ENCODE results near the gene FASLG.

The FASLG gene

GRCh38 chr1:172647987-172648386 is 10.9 kb upstream of the FASLG start:
- no peak for DNase-seq

DNA sequence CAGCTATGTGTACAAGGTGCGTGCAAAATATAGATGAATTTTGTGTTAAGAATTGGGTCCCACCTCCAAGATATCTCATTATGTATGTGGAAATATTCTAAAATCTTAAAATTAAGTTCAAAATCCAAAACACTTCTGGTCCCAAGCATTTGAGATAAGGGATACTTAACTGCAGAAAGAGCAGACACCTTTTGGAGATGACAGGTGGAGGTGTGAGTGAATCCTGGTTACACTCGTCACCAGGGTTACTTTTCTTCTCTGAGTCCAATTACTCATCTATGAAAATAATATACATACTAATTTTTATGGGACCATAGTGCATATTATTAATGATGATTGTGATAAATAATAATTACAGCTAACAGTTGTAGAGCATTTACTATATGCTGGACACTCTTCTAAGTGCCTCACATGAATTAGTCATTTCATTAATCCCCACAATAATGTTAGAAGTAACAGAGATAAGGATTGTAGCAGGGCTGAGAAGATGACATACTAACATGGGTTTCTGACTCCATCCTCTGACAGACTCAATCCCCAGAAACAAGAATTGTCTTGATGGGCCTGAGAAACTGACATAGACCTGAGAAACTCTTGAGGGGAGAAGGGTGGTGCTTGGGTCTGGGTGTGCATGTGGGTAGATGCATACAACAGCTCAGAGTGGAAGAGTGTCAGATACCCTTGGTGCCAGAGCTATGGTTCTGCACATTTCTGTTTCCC is 8.3 kb upstream of the FASLG start:
- no peak for DNase-seq

DNA sequence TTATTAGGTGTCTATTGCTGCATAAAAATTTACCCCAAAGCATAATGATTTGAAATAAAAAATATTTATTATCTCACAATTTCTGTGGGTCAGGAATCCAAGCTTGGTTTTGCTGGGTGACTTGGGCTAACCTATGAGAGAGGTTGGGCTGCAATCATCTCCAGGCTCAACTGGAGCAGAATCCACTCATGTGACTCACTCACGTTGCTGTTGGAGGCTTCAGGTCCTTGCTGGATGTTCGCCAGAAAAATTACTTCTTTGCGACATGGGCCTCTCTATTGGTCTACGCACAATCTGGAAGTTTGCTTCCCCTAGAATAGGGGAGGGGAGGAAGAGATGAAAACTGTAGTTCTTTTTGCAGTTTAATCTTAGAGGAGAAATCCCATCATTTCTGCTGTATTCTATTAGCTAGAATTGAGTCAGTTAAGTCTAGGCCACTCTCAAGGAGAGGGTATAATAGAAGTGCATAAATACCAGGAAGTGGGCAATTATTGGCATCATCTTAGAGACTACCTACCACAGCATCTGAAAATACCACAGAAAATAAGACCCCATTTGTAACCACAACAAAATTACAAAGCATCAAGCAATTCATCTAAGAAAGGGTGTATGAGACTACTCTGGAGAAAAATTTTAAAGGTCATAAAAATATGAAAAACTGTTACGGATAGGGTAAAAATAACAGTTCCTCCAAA is 5.7 kb upstream of the FASLG start:
- no peak for DNase-seq

GRCh38 chr1:172654535-172654934 is 4.4 kb upstream of the FASLG start:
- no peak for DNase-seq

- no peak for DNase-seq
These were observed 2.3 kb upstream of the FASLG start for GRCh38 chr1:172656576-172656975.

- no peak for DNase-seq
These were observed 1.3 kb upstream of the FASLG start for GRCh38 chr1:172657586-172657985.

DNA sequence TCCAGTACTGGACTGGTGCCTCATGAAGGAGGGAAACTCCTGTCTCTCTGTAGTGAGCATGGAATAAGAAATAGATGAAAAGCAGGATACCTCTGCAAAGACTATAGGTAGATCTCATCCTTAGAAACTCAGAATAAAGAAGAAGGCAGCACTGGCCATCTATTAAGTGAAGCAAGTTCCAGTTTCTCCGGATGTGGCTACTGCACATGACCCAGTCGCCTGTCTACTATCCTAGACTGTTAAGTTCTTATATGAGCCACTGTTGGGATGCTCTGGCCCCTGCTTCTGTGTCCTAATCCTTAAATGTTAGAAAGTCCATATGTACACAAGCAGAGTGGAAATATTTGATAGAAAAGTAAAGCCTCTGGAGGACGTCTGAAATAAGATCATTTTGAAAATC is 2.2 kb downstream of the FASLG start:
- no peak for DNase-seq

- peak; percentile 93 for DNase-seq
These were observed 3.7 kb downstream of the FASLG start for GRCh38 chr1:172662464-172663109.

- no peak for DNase-seq
These were observed 4.8 kb downstream of the FASLG start for GRCh38 chr1:172663732-172664131.

- no peak for DNase-seq
These were observed 9.2 kb downstream of the FASLG start for GRCh38 chr1:172668097-172668496.

DNA sequence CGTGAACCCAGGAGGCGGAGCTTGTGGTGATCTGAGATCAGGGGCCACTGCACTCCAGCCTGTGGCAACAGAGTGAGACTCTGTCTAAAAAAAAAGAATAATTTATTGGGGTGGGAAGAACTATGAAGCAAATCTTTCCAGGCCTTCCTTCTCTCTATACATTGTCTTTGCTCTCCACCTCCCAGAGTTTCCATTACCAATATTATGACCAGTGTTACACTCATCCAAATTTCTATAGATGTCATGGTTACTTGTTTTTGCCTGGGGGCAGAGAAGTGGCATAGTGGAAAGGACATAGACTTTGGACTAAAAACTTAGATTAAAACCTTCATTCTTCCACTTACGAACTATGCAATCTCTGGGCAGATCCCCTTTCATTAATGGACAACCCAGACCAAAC is 10.1 kb downstream of the FASLG start:
- DNase-seq = no peak

DNA sequence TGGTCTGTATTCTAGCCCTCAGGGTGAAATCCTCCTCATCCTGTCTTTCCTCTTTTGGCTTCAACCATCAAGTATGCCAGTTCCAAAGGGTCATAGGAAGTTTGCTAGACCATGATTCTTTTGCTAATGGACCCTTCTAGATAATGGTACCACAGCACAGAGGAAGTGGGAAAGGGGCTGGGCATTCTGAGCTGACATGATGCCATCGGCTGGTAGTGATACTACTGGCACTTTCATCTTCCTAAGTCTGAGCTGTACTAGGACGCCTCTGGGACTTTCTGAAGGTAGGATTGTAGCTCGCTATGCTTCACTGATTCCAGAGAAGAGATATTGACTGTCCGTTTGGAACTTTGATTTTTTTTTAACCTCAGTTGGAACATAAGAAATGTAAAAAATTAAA is 11.4 kb downstream of the FASLG start:
- DNase-seq = peak; percentile 62

GRCh38 chr1:172670791-172671190 is 11.9 kb downstream of the FASLG start:
- DNase-seq = no peak

DNA sequence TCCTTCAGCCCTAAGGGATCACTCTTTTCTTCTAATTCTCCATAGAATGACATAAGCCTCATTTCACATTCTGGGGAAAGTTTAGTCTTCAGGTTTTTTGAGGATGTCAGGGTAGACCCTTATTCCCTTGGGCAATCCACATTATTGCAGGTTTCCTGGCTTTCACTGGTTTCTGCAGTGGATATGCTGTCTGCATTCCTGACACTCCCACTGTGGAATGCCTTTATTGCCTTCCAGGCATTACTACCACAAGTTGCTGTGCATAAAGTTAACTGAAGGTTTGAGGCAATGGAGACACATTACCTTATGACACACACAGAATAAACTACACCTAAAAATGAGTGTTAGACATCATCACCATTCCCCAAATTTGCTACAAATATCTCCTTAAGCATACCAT is 12.7 kb downstream of the FASLG start:
- no peak for DNase-seq

- no peak for DNase-seq
These were observed 13.8 kb downstream of the FASLG start for GRCh38 chr1:172672720-172673119.

- DNase-seq = no peak
These were observed 14.9 kb downstream of the FASLG start for GRCh38 chr1:172673761-172674160.

DNA sequence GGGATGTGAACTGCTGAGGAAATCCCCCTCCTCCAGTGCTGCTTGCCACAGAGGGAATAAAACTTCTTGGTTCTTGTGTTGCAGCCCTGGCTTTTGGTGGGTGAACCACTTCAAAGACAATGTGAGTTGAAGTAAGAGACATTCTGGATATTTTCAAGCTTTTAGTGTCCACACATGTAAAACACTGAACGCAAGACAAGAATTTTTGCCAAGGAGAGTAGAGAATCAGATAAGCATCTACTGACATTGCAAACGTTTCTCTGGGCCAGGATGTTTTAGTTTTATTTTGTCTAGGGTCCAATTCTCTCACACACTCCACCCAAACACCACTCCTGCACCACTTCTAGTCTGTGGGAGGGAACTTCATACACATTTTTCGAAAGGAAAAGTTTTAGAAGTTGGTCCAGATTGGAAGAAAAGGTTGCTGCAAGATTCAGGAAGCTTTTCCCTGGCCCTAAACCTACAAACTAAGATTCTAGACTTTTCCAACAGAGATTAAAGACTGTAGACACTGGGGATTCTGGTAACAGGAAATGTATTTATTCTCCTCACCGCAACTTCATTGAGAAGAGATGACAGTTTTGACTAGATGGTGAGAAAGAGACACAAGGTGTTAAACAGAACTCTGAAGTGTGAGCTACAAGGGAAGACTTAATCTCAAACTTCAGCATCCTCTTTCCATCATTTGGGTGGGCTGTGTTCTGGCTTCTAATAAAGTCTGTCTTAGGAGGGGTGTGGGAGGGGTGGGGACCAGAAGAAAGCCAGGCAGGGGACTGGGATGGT is 16.1 kb downstream of the FASLG start:
- no peak for DNase-seq

GRCh38 chr1:172679000-172679772 is 20.3 kb downstream of the FASLG start:
- no peak for DNase-seq

DNA sequence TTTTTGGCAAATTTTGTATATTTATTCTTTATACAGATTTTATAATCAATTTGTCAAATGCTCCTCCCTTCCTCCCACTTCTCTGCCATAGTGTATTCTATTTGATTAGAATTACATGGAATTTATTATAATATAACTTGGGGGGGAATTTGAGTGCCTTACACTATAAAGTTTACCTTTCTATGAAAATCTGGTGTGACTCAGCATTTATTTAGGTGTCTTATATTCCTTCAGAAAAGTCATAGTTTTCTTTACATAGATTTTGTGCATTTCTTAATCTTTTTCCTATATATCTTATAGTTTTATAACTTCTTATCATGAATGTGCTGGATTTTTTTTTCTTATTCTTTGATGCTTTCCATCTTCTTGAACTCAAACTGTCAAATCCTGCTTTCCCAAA is 21.3 kb downstream of the FASLG start:
- DNase-seq = no peak

- no peak for DNase-seq
These were observed 21.9 kb downstream of the FASLG start for GRCh38 chr1:172680733-172681275.

- no peak for DNase-seq
These were observed 23.9 kb downstream of the FASLG start for GRCh38 chr1:172682812-172683211.

DNA sequence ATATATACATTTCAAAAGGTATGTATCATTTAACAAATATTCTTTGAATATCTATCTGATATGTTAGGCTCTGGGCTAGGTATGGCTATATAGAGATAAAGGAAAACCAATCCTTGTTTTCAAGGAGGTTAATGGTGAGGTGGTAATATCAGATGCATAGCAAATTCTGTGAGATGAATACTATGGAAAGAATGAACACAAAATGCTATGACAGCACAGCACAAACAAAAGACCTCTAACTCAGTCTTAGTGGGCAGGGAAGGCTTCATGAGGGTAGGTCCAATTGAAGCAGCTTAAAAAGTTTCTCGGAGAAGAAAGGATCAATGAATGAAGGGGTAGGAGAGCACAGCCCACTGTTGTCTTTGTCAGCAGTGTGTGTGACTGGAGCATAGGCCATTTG is 27.2 kb downstream of the FASLG start:
- DNase-seq = no peak

Measured in stimulated activated CD8-positive, alpha-beta memory T cell treated with anti-CD3 and anti-CD28 coated beads, Interleukin-4, amount 100 ng/mL, for 48 hours (primary cell).